MM.1S (cell line): Measurements from ENCODE around the gene TBCA.

Source experiments
- DNase-seq: peaks from one replicate; pipeline ENCODE4 v3.0.0-alpha.2; 2015
- H2AFZ ChIP-seq: fragments of 300-600 bp; sonication (generic); 2 replicates; pipeline ENCODE4 v1.6.0; 2016; ENCODE audit warnings: antibody characterized with exemption, low read length
- H3F3A ChIP-seq: fragments of 300-600 bp; sonication (generic); 2 replicates; pipeline ENCODE4 v1.6.1; 2016; ENCODE audit warnings: mild to moderate bottlenecking, antibody characterized with exemption, low read length, moderate library complexity, mixed read lengths; ENCODE audit not compliant: insufficient read depth
- H3K27ac ChIP-seq: fragments of 300-600 bp; sonication (generic); 2 replicates; pipeline ENCODE4 v1.5.1; 2016; ENCODE audit warnings: mild to moderate bottlenecking, low read length
- H3K27me3 ChIP-seq: fragments of 300-600 bp; sonication (generic); replicated peaks from 2 replicates; pipeline ENCODE4 v1.6.0; 2016; ENCODE audit warnings: low read length; ENCODE audit not compliant: insufficient read depth
- H3K36me3 ChIP-seq: fragments of 300-600 bp; sonication (generic); replicated peaks from 2 replicates; pipeline ENCODE4 v1.6.1; 2016; ENCODE audit warnings: mild to moderate bottlenecking, low read length, mixed read lengths; ENCODE audit not compliant: insufficient read depth
- H3K4me1 ChIP-seq: fragments of 300-600 bp; sonication (generic); 2 replicates; pipeline ENCODE4 v1.6.1; 2016; ENCODE audit warnings: low read length, mixed read lengths
- H3K4me2 ChIP-seq: fragments of 300-600 bp; sonication (generic); 2 replicates; pipeline ENCODE4 v1.6.0; 2016; ENCODE audit warnings: low read depth, low read length
- H3K4me3 ChIP-seq: fragments of 300-600 bp; sonication (generic); 2 replicates; pipeline ENCODE4 v1.5.1; 2016; ENCODE audit warnings: low read length, mixed read lengths
- H3K79me2 ChIP-seq: fragments of 300-600 bp; sonication (generic); 2 replicates; pipeline ENCODE4 v1.6.1; 2016; ENCODE audit warnings: mixed run types, low read length, mixed read lengths
- H3K9ac ChIP-seq: fragments of 300-600 bp; sonication (generic); 2 replicates; pipeline ENCODE4 v1.6.1; 2016; ENCODE audit warnings: low read length, mixed read lengths
- H3K9me2 ChIP-seq: fragments of 300-600 bp; sonication (generic); replicated peaks from 2 replicates; pipeline ENCODE4 v1.6.1; 2016; ENCODE audit warnings: mild to moderate bottlenecking, low read length, mixed read lengths; ENCODE audit not compliant: insufficient read depth
- H3K9me3 ChIP-seq: fragments of 300-600 bp; sonication (generic); replicated peaks from 2 replicates; pipeline ENCODE4 v1.6.1; 2016; ENCODE audit warnings: mild to moderate bottlenecking, low read length, mixed read lengths; ENCODE audit not compliant: insufficient read depth
- H4K20me1 ChIP-seq: fragments of 300-600 bp; sonication (generic); 2 replicates; pipeline ENCODE4 v1.6.1; 2016; ENCODE audit warnings: mild to moderate bottlenecking, low read length, moderate library complexity, mixed read lengths; ENCODE audit not compliant: insufficient read depth
- CTCF ChIP-seq: fragments of 300-600 bp; sonication (generic); IDR thresholded peaks from 2 replicates; pipeline ENCODE4 v1.5.1; 2016; ENCODE audit warnings: antibody characterized with exemption, low read length, mixed read lengths
- EZH2 ChIP-seq: fragments of 300-600 bp; sonication (generic); optimal IDR thresholded peaks from 2 replicates; pipeline ENCODE3; 2017; ENCODE audit warnings: low read depth, mild to moderate bottlenecking, antibody characterized with exemption, low read length, mixed read lengths
- EZH2phosphoT487 ChIP-seq: fragments of 300-600 bp; sonication (generic); IDR thresholded peaks from 2 replicates; pipeline ENCODE4 v1.6.1; 2018; ENCODE audit warnings: antibody characterized with exemption, low read length

TBCA gene

DNA sequence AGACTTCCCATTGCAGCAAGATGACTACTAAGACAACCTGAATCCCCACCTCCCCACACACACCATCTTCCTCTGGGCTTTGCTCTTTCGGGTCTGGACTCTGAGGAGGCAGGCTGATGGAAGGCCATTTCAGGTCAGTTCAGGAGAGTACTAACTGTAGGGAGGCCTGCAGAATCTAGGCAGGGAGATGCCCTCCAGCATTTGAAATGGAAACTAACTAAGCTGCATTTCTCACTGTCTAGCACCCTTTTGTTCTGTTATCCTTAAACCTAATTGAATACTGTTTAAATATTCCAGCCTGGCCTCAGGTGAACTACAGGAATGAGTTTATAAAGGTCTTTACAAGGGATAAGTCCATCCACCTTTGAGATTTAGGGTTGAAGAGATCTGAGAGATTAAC is 4.9 kb upstream of the TBCA start:
- Histone ChIP-seq H3K27ac (no peak overlapping the region), H3K27me3 (no peaks in the 10 kb centered on the region), H3K4me3 (no peak overlapping the region), H4K20me1 (no peaks in the 10 kb centered on the region), H3K36me3 (no peaks in the 10 kb centered on the region), H3K9ac (no peak overlapping the region), H2AFZ (no peak overlapping the region), H3K4me1 (peaks cover 5% of the 10 kb centered on the region), H3K79me2 (no peaks in the 10 kb centered on the region), H3K9me3 (no peaks in the 10 kb centered on the region), H3F3A (no peaks in the 10 kb centered on the region), H3K9me2 (no peaks in the 10 kb centered on the region), H3K4me2 (no peak overlapping the region)
- TF ChIP-seq EZH2 (no peak), EZH2phosphoT487 (no peak), CTCF (no peak)
- DNase-seq: no peak

DNA sequence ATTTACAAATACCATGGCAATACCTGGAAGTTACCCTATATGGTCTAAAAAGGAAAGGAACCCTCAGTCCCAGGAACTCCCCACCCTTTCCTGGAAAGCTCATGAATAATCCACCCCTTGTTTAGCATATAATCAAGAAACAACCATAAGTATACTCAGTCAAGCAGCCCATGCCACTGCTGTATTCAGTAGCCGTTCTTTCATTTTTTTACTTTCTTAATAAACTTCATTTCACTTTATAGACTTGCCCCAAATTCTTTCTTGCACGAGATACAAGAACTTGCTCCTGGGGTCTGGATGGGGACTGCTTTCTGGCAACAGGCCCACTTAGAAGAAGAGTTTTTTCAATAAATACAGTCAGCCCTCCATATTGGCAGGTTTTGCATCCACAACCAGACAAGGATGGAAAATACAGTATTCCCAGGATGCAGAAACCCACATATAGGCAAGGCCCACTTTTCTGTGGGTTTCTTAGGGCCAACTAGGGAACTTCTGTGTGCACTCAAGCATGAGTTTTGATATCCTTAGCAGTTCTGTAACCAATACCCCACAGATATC is 2.8 kb upstream of the TBCA start:
- Histone ChIP-seq H3K27me3 (no peaks in the 10 kb centered on the region), H3K4me1 (peaks cover 5% of the 10 kb centered on the region), H3F3A (peaks cover 6% of the 10 kb centered on the region; the same call in 1 of the 2 replicates), H3K4me2 (no peak overlapping the region), H3K9me2 (no peaks in the 10 kb centered on the region), H2AFZ (no peak overlapping the region), H4K20me1 (no peaks in the 10 kb centered on the region), H3K9me3 (no peaks in the 10 kb centered on the region), H3K79me2 (peaks cover 20% of the 10 kb centered on the region), H3K36me3 (no peaks in the 10 kb centered on the region; the same call in 1 of the 2 replicates), H3K9ac (no peak overlapping the region), H3K27ac (no peak overlapping the region), H3K4me3 (no peak overlapping the region)
- no peak for DNase-seq
- TF ChIP-seq CTCF (no peak), EZH2 (no peak), EZH2phosphoT487 (no peak)

DNA sequence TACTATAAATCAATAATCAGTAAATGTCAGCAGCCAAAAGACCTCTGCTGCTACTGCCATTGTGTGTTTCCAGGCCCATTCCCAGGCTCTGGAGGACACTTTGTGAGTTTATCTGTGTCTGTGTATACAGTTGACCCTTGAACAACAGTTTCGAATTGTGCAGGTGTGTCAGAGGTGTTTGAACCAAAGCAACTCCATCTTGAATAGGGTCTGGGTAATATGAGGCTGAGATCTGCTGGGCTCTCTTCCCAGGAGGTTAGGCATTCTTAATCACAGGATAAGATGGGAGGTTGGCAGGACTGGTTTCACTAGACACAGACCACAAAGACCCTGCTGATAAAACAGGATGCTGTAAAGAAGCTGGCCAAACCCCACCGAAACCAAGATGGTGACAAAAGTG is 2.3 kb upstream of the TBCA start:
- H3K27ac ChIP-seq: no peak overlapping the region
- no peak overlapping the region for H2AFZ ChIP-seq
- no peaks in the 10 kb centered on the region for H3K27me3 ChIP-seq
- no peaks in the 10 kb centered on the region for H3K9me2 ChIP-seq
- H3K4me3 ChIP-seq: no peak overlapping the region
- H3K9ac ChIP-seq: no peak overlapping the region
- peaks cover 6% of the 10 kb centered on the region; the same call in 1 of the 2 replicates for H3F3A ChIP-seq
- H3K36me3 ChIP-seq: no peaks in the 10 kb centered on the region; the same call in 1 of the 2 replicates
- no peak overlapping the region for H3K4me2 ChIP-seq
- peaks cover 8% of the 10 kb centered on the region for H3K4me1 ChIP-seq
- H4K20me1 ChIP-seq: no peaks in the 10 kb centered on the region
- H3K9me3 ChIP-seq: no peaks in the 10 kb centered on the region
- TF ChIP-seq CTCF: no peak
- TF ChIP-seq EZH2: no peak
- no peak for TF ChIP-seq EZH2phosphoT487
- peaks cover 26% of the 10 kb centered on the region for H3K79me2 ChIP-seq
- no peak for DNase-seq
